ENCODE data around the gene PAK4.

DNA sequence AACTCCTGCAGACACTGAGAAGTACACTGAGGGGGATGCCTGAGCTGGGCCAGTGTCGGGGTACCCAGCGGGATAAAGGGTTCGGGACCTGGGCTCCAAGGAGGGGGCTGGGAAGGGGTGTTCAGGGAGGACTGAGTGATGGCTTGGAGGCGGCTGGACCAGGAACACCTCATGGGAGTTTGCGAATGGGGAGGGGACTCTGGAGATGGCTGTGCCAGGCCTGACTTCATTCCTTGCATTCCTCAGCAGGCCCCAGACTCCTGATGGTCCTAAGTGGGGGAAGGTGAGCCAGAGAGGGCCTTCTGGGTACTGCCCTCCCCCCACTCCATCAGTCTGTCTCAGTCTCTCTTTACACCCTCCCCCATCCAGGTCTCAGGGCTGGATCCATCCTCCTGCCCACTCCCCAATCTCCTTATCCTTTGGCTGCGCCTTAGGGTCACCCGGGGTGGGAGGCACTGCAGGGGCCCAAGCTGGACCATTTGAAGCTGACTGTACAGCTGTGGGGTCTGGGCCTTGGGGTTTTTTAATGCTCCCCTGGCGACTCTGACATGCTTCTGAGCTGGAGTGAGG is 13.8 kb downstream of the PAK4 start:
- TF ChIP-seq, protein P1, sequence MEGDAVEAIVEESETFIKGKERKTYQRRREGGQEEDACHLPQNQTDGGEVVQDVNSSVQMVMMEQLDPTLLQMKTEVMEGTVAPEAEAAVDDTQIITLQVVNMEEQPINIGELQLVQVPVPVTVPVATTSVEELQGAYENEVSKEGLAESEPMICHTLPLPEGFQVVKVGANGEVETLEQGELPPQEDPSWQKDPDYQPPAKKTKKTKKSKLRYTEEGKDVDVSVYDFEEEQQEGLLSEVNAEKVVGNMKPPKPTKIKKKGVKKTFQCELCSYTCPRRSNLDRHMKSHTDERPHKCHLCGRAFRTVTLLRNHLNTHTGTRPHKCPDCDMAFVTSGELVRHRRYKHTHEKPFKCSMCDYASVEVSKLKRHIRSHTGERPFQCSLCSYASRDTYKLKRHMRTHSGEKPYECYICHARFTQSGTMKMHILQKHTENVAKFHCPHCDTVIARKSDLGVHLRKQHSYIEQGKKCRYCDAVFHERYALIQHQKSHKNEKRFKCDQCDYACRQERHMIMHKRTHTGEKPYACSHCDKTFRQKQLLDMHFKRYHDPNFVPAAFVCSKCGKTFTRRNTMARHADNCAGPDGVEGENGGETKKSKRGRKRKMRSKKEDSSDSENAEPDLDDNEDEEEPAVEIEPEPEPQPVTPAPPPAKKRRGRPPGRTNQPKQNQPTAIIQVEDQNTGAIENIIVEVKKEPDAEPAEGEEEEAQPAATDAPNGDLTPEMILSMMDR (IDR thresholded peaks at IDR 0.05) = no peak
- no peak for TF ChIP-seq POLR2A (IDR thresholded peaks at IDR 0.05)

All from suprapubic skin (tissue), 3 donors.